Right renal pelvis (tissue), 4 donors: ENCODE measurements around the gene LYRM9. TPM values are rescaled to one million over a fixed set of nuclear protein-coding genes. Genes with fewer than 3 reads are reported as not detected.
"Not testable (repeated sequence)": the region's sequence is repeated elsewhere in the genome, so short reads cannot be mapped to it uniquely, and the experiment has no call there.

Experiments used
- DNase-seq, 4 donors: peaks; one replicate each; pipeline ENCODE4 v3.0.0-alpha.2; 2013; ENCODE audit warnings: low read depth in 4 of 4, low spot score in 3 of 4, missing footprints in 1 of 4
- polyA plus RNA-seq, 4 donors: library from polyadenylated mRNA; unstranded; fragments of 120-200 nt; gene quantifications; one replicate each; pipeline ENCODE4 v1.2.1, GENCODE V29; 2013; ENCODE audit not compliant: insufficient read length in 4 of 4

Gene LYRM9
- polyA plus RNA-seq, 4 donors, result 21.7 to 25.1 (median 23.9) TPM

GRCh38 chr17:27906623-27907022, 13.5 kb upstream of the LYRM9 start:
- DNase-seq, result no peak

GRCh38 chr17:27906226-27906580, 13.0 kb upstream of the LYRM9 start:
- no peak for DNase-seq

DNA sequence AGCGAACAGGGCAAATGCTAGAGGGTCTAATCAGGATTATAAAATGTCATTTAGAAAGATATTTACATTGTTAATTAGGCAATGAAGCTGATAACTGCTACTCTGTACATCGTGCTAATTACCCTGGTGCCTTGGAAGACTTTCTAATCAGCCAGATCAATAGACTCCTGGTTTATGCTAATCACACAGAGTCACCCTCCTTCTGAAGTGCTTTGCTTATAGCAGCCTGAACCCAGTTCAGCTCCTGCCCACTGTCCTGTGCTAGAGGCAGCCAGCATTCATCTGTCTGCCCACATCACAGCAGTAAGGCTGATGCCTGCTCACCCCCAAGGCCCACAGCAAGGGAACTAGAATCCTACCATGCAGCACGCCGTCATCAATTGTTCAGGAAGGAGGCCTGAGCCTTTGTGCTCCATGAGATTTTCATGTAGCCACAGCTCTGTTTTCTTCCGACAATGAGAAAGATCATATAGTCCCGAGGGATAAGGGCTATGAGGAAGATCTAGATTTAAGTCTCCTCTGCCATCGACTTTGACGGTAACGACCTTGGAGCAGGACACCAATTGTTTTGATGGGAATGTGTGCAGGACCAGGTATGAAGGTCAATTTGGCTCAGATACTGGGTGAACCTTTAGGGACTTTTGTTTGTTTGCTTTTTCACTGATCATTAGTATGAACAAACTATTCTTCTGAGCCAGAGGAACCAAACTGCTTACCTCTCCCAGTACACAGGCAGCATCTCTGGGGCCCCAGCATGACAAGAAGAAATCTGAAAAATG, 12.5 kb upstream of the LYRM9 start:
- no peak for DNase-seq

- DNase-seq, result no peak
Measured at GRCh38 chr17:27904534-27905446, 11.6 kb upstream of the LYRM9 start.

DNA sequence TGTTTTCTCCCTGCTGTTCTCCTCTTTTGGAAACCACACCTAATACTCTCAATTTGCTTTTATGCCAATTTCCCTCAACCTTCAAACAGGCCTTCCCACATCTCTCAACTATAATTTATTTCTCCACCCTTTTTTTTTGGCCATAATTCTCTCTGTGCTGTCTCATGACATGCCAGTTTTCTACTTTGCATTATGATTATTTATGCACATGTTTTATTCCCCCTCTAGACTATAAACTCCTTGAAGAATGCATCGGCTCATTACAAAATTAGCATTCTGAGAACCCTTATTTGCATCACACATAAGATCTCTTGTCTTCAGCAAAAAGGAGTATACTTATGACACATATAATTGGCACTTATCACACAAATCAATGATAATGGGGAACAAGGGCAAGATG, 10.9 kb upstream of the LYRM9 start:
- DNase-seq, result no peak

- DNase-seq, result no peak
Measured at GRCh38 chr17:27899525-27899924, 6.4 kb upstream of the LYRM9 start.

DNA sequence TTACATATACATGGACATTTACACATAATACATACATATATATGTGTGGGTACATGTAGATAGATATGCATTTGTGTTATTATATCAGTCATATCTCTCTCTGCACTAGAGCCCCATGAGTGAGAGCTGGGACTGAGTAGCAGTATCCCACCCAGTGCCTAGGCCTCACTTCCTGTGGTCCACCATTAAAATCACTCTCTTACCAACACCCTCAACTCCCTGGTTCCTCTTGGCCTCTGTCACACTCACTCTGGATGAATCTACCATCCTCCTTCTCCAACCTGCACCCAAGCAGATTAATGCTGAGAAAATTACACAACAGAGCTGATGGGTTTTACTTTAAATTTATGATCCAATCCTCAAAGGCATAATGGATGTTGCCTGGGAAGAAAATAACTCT, 4.9 kb upstream of the LYRM9 start:
- no peak for DNase-seq

DNA sequence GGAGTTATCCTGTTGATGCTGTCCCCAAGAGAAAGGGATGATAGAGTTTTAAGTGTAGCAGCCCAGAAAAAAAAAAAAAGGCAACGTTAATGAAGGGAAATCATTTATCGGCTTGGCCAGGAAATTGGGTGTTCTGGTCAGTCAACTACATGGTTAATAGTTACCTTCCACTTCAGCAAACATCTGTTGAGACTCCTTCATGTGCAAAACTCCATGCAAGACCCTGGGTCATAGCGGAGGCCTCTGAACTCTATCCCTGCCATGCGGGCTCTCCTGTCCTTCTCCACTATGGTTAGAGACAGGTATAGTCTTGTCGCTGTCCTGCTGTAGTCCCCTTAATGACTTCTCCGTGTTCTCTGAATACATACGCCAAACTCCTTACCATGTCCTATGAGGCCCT, 3.5 kb upstream of the LYRM9 start:
- DNase-seq, result no peak

DNA sequence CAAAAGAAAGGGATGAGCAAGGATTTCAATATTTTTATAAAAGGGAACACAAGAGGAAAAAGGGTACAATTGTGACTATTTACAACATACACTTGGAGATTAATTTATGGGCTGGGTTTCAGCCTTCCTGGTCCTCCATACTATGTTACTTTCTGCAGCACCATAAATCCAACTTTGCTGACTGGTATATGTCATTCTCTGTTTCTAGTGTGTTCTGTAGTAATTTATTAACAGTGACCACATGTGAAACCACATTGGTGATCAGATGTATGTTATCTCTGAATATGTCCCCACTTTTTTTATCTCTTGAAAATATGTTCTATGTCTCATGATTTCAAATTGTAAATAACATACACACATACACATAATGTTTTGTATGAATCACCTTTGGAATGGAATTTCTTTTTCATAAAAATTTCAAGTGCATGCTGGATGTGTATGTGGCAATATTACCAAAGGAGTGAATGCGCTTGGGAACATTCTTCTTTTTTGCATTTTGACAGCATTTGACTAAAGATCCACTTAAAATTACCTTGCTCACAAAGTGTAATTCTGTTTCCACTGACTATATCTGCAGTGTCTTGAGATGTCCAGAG, 2.9 kb upstream of the LYRM9 start:
- no peak for DNase-seq

DNA sequence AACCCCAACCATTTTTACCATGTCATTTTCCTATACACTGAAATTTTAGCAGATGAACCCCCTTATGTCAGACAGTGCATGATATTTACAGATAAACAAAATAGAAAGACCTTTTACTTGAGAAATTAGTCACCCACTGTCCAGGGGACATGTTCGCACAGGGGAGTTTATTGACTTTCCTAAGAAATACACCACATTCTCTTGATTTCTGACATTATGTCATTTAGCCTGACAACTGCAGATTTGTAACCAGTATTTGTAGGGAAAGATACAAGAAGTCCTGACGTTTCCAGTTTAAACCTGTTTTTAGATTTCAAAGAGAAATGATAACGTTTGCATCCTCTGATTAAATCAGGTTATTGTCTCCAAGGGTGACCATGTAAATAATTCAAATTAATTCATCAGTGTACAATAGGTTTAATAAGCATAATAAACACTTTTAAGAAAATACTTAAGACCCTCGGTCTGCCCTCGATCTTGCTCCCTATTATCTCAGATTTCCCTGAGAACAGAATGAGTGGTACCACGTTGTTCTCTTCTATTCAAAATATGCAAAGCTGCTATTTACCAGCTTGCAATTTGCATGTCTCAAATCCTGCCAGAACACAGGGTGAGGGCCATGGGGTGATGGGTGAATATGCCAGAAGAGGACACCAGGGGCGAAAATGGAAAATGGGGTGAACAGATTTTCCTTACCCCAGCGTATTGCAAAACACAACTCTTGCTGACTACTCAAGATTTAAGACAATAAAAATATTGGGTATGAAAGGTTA, 2.1 kb upstream of the LYRM9 start:
- no peak for DNase-seq

- DNase-seq, result no peak
Measured at GRCh38 chr17:27893841-27894503, 807 bp upstream of the LYRM9 start.

GRCh38 chr17:27892542-27892865, 661 bp downstream of the LYRM9 start:
- no peak for DNase-seq

DNA sequence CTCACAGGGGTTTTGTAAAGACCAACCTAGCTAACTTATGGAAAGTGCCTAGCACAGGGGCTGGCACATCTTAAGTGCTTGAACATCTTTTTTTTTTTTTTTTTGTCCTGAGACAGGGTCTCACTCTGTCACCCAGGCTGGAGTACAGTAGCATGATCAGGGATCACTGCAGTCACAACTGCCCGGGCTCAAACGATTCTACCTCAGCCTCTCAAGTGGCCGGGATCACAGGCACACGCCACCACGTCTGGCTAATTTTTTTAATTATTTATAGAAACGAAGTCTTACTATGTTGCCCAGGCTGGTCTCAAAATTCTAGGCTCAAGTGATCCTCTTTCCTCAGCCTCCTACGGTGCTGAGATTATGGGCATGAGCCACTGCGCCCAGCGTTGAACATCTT, 1.3 kb downstream of the LYRM9 start:
- DNase-seq, result no peak

DNA sequence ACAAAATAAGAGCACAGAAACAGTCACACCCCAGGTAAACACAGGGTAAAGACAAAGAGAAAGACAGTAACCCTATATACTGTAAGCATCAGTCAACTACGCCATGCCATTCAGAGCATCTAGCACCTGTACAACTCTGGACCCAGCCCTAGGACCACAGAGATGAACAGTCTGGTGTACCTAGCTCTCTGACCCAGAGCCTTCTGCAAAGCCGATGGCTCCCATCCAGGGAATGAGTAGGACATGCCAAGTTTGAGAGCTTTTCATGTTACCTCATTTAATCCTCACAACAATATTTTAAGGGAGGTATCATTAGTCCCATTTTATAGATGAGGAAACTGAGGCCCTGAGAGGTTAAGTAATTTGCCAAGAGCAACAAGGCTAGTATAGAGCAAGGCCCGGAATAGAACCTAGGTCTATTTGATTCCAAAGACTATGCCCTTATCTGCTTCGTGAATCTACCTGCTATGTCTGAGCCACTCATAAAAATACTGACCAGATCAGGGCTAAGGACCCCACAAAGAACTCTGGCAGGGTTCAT, 3.4 kb downstream of the LYRM9 start:
- DNase-seq, result no peak

- peak in 1 of 4 donors; percentile 44 for DNase-seq
Measured at GRCh38 chr17:27888945-27889344, 4.2 kb downstream of the LYRM9 start.

- DNase-seq, result no peak
Measured at GRCh38 chr17:27888067-27888466, 5.1 kb downstream of the LYRM9 start.

- DNase-seq, result not testable (repeated sequence)
Measured at GRCh38 chr17:27886348-27886906, 6.7 kb downstream of the LYRM9 start.

- no peak for DNase-seq
Measured at GRCh38 chr17:27882162-27882840, 10.9 kb downstream of the LYRM9 start.

DNA sequence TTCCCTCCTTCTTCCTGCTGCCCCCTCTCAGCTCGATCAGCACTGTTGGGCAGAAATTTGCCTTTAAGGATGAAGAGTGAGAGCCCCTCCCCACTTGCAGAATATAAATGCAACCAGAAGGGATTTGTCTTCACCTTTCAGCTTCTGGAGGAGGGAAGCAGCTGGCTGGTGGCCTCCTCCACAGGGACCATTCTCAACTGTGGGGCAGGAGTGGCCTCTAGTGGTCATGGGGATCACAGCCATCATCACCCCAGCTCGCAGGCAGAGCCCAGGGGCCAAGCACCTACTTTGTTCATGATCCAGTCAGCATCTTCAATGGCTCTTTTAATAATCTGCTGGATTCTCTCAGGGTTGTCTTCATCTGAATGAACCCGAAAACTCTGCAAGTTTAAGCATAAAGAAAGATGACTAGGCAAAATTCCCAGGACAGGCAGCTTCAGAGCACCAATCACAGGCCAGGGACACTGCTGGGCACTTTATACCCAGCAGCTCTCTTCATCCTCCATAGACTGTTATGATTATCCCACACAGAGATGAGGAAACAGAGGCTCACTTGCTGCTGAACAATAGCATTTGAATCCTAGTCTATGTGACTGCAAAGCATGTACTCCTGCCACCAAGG, 13.1 kb downstream of the LYRM9 start:
- peak in 3 of 4 donors; percentile 63 to 67 (median 65) for DNase-seq
